SK-N-SH treated with all-trans-retinoic acid at 6 μM for 48 hours (cell line): ENCODE data around the gene FAXDC2.

Source experiments
- ATAC-seq: fragments of 200-7000 bp; cut with Tn5 transposase; 3 replicates; pipeline ENCODE4 v1.9.1; 2020; ENCODE audit warnings: mild to moderate bottlenecking, moderate library complexity
- ARNTL ChIP-seq: fragments of 450-650 bp; formaldehyde crosslinking; IDR thresholded peaks from 2 replicates; pipeline ENCODE4 v1.5.0; 2020; ENCODE audit warnings: low read depth, mild to moderate bottlenecking, moderate library complexity, borderline replicate concordance
- BACH2 ChIP-seq: fragments of 250-450 bp; sonication (Bioruptor Pico); IDR thresholded peaks from 2 replicates; pipeline ENCODE4 v1.9.0; 2021; ENCODE audit warnings: mild to moderate bottlenecking, borderline replicate concordance
- CSDC2 ChIP-seq: fragments of 250-450 bp; sonication (Bioruptor Pico); IDR thresholded peaks from 2 replicates; pipeline ENCODE4 v1.5.0; 2020; ENCODE audit warnings: mild to moderate bottlenecking, moderate library complexity
- ESRRG ChIP-seq: fragments of 250-450 bp; sonication (Bioruptor Pico); IDR thresholded peaks from 2 replicates; pipeline ENCODE4 v1.6.1; 2021; ENCODE audit warnings: mild to moderate bottlenecking
- ISL1 ChIP-seq: fragments of 250-450 bp; sonication (Bioruptor Pico); IDR thresholded peaks from 2 replicates; pipeline ENCODE4 v2.1.2; 2022; ENCODE audit warnings: mild to moderate bottlenecking, moderate library complexity
- OSR1 ChIP-seq: fragments of 250-450 bp; sonication (Bioruptor Pico); IDR thresholded peaks from 2 replicates; pipeline ENCODE4 v1.8.0; 2022; ENCODE audit warnings: moderate library complexity, mild to moderate bottlenecking, inconsistent platforms
- PPARA ChIP-seq: fragments of 250-450 bp; sonication (Bioruptor Pico); IDR thresholded peaks from 2 replicates; pipeline ENCODE4 v1.5.0; 2020; ENCODE audit warnings: mild to moderate bottlenecking, borderline replicate concordance
- RARB ChIP-seq: fragments of 250-450 bp; sonication (Bioruptor Pico); IDR thresholded peaks from 2 replicates; pipeline ENCODE4 v1.8.0; 2021; ENCODE audit warnings: mild to moderate bottlenecking, moderate library complexity
- SNAI2 ChIP-seq: fragments of 250-450 bp; sonication (Bioruptor Pico); IDR thresholded peaks from 2 replicates; pipeline ENCODE4 v1.5.0; 2020; ENCODE audit warnings: mild to moderate bottlenecking, moderate library complexity
- TCF4 ChIP-seq: fragments of 250-450 bp; sonication (Bioruptor Pico); IDR thresholded peaks from 2 replicates; pipeline ENCODE4 v1.8.0; 2021; ENCODE audit warnings: mild to moderate bottlenecking, moderate library complexity, borderline replicate concordance
- TOX ChIP-seq: fragments of 250-450 bp; sonication (Bioruptor Pico); IDR thresholded peaks from 2 replicates; pipeline ENCODE4 v1.8.0; 2021; ENCODE audit warnings: mild to moderate bottlenecking, moderate library complexity, borderline replicate concordance
- ZC3H10 ChIP-seq: fragments of 250-450 bp; sonication (Bioruptor Pico); IDR thresholded peaks from 2 replicates; pipeline ENCODE4 v1.5.1; 2021; ENCODE audit warnings: mild to moderate bottlenecking, moderate library complexity
- ZFP3 ChIP-seq: fragments of 250-450 bp; sonication (Bioruptor Pico); IDR thresholded peaks from 2 replicates; pipeline ENCODE4 v1.5.0; 2020; ENCODE audit warnings: mild to moderate bottlenecking, moderate library complexity
- ZFP30 ChIP-seq: fragments of 450-650 bp; formaldehyde crosslinking; IDR thresholded peaks from 2 replicates; pipeline ENCODE4 v1.5.0; 2022; ENCODE audit warnings: mild to moderate bottlenecking, moderate library complexity
- ZNF565 ChIP-seq: fragments of 450-650 bp; formaldehyde crosslinking; conservative IDR thresholded peaks from 2 replicates; pipeline ENCODE4 v1.5.0; 2020; ENCODE audit warnings: low read depth, mild to moderate bottlenecking, moderate library complexity
- ZNF70 ChIP-seq: fragments of 450-650 bp; formaldehyde crosslinking; IDR thresholded peaks from 2 replicates; pipeline ENCODE4 v1.5.0; 2020; ENCODE audit warnings: mild to moderate bottlenecking, moderate library complexity
- ZNF8 ChIP-seq: fragments of 450-650 bp; formaldehyde crosslinking; IDR thresholded peaks from 2 replicates; pipeline ENCODE4 v1.5.0; 2020; ENCODE audit warnings: mild to moderate bottlenecking, moderate library complexity
- TF ChIP-seq, protein P1 (sequence below): fragments of 250-450 bp; sonication (Bioruptor Pico); IDR thresholded peaks from 2 replicates; pipeline ENCODE4 v1.8.0; 2020; ENCODE audit warnings: mild to moderate bottlenecking, moderate library complexity, borderline replicate concordance
- TF ChIP-seq, protein P2 (sequence below): fragments of 250-450 bp; sonication (Bioruptor Pico); IDR thresholded peaks from 2 replicates; pipeline ENCODE4 v1.5.0; 2020; ENCODE audit warnings: mild to moderate bottlenecking, moderate library complexity
- TF ChIP-seq, protein P3 (sequence below): fragments of 250-450 bp; sonication (Bioruptor Pico); IDR thresholded peaks from 2 replicates; pipeline ENCODE4 v1.8.0; 2021; ENCODE audit warnings: low read depth, mild to moderate bottlenecking, moderate library complexity, borderline replicate concordance
- TF ChIP-seq, protein P4 (sequence below): fragments of 250-450 bp; sonication (Bioruptor Pico); IDR thresholded peaks from 2 replicates; pipeline ENCODE4 v1.5.1; 2021; ENCODE audit warnings: mild to moderate bottlenecking, moderate library complexity

Gene FAXDC2, protein sequence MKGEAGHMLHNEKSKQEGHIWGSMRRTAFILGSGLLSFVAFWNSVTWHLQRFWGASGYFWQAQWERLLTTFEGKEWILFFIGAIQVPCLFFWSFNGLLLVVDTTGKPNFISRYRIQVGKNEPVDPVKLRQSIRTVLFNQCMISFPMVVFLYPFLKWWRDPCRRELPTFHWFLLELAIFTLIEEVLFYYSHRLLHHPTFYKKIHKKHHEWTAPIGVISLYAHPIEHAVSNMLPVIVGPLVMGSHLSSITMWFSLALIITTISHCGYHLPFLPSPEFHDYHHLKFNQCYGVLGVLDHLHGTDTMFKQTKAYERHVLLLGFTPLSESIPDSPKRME

DNA sequence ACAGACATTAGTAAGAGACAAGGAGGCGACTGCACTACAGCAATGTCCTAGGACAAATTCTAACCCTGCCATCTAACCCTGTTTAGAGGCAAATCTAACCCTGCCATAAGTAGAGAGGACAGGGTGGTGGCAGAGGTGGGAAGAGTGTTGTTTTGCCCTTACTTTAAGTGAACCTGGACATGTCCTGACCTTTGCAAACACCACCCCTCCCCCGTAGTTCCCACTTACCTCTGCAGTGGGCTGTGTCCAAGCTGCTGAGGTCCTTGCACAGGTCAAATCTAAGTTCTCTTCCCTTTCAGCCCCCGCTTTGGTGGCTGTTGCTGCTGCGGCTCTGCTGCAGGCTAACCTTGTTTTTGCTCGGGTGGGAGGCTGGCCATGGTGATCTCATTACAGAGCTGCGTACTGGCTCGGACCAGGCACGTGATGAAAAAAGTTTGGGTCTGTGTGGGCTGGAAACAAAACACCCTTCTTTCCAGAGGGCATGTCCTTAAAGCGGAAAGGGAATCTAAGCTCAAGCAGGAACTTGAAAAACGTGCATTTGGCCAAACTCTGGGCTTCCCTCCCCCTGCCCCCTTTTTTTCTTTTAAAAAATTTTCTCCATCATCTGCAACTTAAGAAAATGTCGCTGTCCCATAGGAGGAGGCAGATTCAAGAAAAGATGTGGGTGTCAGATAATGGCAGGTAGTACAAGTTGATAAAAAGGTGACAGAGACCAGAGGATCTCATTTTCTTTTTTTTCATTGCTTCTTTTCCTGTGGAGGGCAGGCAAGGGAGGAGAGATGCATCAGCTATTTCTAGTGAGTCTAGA is at the start of gene FAXDC2:
Gene FAXDC2, minus strand, starts transcription at position 349 of the 808 bp plus-strand sequence. CDS start 12,425 bp downstream, outside the sequence.
- peak; percentile 100 for ATAC-seq
- no peak for TF ChIP-seq BACH2 (CRISPR knock-in tag)
- TF ChIP-seq, protein P1, sequence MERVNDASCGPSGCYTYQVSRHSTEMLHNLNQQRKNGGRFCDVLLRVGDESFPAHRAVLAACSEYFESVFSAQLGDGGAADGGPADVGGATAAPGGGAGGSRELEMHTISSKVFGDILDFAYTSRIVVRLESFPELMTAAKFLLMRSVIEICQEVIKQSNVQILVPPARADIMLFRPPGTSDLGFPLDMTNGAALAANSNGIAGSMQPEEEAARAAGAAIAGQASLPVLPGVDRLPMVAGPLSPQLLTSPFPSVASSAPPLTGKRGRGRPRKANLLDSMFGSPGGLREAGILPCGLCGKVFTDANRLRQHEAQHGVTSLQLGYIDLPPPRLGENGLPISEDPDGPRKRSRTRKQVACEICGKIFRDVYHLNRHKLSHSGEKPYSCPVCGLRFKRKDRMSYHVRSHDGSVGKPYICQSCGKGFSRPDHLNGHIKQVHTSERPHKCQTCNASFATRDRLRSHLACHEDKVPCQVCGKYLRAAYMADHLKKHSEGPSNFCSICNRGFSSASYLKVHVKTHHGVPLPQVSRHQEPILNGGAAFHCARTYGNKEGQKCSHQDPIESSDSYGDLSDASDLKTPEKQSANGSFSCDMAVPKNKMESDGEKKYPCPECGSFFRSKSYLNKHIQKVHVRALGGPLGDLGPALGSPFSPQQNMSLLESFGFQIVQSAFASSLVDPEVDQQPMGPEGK (CRISPR knock-in tag), result no peak
- TF ChIP-seq ZC3H10 (CRISPR knock-in tag), result no peak
- TF ChIP-seq CSDC2 (CRISPR knock-in tag), result no peak
- TF ChIP-seq TOX (CRISPR knock-in tag), result no peak
- TF ChIP-seq PPARA (CRISPR knock-in tag), result no peak
- TF ChIP-seq ZNF8, result no peak
- TF ChIP-seq OSR1 (CRISPR knock-in tag), result no peak
- TF ChIP-seq, protein P2, sequence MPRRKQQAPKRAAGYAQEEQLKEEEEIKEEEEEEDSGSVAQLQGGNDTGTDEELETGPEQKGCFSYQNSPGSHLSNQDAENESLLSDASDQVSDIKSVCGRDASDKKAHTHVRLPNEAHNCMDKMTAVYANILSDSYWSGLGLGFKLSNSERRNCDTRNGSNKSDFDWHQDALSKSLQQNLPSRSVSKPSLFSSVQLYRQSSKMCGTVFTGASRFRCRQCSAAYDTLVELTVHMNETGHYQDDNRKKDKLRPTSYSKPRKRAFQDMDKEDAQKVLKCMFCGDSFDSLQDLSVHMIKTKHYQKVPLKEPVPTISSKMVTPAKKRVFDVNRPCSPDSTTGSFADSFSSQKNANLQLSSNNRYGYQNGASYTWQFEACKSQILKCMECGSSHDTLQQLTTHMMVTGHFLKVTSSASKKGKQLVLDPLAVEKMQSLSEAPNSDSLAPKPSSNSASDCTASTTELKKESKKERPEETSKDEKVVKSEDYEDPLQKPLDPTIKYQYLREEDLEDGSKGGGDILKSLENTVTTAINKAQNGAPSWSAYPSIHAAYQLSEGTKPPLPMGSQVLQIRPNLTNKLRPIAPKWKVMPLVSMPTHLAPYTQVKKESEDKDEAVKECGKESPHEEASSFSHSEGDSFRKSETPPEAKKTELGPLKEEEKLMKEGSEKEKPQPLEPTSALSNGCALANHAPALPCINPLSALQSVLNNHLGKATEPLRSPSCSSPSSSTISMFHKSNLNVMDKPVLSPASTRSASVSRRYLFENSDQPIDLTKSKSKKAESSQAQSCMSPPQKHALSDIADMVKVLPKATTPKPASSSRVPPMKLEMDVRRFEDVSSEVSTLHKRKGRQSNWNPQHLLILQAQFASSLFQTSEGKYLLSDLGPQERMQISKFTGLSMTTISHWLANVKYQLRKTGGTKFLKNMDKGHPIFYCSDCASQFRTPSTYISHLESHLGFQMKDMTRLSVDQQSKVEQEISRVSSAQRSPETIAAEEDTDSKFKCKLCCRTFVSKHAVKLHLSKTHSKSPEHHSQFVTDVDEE (CRISPR knock-in tag), result no peak
- no peak for TF ChIP-seq ZNF70
- no peak for TF ChIP-seq SNAI2
- TF ChIP-seq ARNTL, result no peak
- TF ChIP-seq ZFP30 (CRISPR knock-in tag), result no peak
- TF ChIP-seq RARB (CRISPR knock-in tag), result no peak
- TF ChIP-seq ZFP3 (CRISPR knock-in tag), result no peak
- TF ChIP-seq, protein P3, sequence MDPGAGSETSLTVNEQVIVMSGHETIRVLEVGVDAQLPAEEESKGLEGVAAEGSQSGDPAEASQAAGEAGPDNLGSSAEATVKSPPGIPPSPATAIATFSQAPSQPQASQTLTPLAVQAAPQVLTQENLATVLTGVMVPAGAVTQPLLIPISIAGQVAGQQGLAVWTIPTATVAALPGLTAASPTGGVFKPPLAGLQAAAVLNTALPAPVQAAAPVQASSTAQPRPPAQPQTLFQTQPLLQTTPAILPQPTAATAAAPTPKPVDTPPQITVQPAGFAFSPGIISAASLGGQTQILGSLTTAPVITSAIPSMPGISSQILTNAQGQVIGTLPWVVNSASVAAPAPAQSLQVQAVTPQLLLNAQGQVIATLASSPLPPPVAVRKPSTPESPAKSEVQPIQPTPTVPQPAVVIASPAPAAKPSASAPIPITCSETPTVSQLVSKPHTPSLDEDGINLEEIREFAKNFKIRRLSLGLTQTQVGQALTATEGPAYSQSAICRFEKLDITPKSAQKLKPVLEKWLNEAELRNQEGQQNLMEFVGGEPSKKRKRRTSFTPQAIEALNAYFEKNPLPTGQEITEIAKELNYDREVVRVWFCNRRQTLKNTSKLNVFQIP (CRISPR knock-in tag), result no peak

DNA sequence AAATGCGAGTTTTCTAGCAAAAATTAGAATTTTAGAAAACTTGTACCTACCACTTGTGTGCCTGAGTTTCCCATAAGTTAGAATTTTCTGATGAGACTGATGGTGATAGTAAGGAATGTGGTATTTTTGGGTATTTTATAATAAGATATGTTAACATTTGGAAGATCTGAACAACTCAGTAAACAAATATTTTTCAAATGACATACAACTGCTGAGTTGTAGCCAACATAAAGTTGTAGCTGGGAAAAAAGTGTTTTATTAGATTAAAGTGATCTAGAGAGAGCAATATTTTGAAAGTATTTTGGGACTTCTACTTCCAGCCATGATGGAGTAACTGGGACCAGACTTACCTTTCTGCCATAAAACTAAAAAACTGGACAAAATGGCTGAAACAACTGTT is 49.7 kb upstream of the FAXDC2 start:
- ATAC-seq, result no peak
- TF ChIP-seq BACH2 (CRISPR knock-in tag) (no peak), ARNTL (no peak), ZFP3 (CRISPR knock-in tag) (no peak), TOX (CRISPR knock-in tag) (no peak), ZFP30 (CRISPR knock-in tag) (no peak), SNAI2 (no peak), ISL1 (no peak), TCF4 (CRISPR knock-in tag) (no peak), ZNF70 (no peak), RARB (CRISPR knock-in tag) (no peak), PPARA (CRISPR knock-in tag) (no peak), CSDC2 (CRISPR knock-in tag) (no peak), ESRRG (no peak), ZNF8 (no peak), ZNF565 (CRISPR knock-in tag) (no peak)
- TF ChIP-seq, protein P2 (CRISPR knock-in tag), result no peak
- TF ChIP-seq, protein P4, sequence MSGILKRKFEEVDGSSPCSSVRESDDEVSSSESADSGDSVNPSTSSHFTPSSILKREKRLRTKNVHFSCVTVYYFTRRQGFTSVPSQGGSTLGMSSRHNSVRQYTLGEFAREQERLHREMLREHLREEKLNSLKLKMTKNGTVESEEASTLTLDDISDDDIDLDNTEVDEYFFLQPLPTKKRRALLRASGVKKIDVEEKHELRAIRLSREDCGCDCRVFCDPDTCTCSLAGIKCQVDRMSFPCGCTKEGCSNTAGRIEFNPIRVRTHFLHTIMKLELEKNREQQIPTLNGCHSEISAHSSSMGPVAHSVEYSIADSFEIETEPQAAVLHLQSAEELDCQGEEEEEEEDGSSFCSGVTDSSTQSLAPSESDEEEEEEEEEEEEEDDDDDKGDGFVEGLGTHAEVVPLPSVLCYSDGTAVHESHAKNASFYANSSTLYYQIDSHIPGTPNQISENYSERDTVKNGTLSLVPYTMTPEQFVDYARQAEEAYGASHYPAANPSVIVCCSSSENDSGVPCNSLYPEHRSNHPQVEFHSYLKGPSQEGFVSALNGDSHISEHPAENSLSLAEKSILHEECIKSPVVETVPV (CRISPR knock-in tag), result no peak
